SK-N-SH (cell line): ENCODE measurements around the gene P2RY13.

Experiments
- CTCF ChIP-seq: fragments of 200-600 bp; sonication (generic); IDR thresholded peaks from 2 replicates; pipeline ENCODE4 v1.6.1; 2017; ENCODE audit warnings: antibody characterized with exemption, mild to moderate bottlenecking, moderate library complexity
- EP300 ChIP-seq, 2 experiments: IDR thresholded peaks; 2 replicates each; pipeline versions ENCODE4 v1.4.0 to v1.6.1; 2012; ENCODE audit warnings: borderline replicate concordance in 1 of 2, low read depth in 1 of 2, low read length in 1 of 2
- FOXM1 ChIP-seq: IDR thresholded peaks from 2 replicates; pipeline ENCODE4 v1.4.0; 2012; ENCODE audit warnings: low read depth, mild to moderate bottlenecking
- JUND ChIP-seq: IDR thresholded peaks from 2 replicates; pipeline ENCODE4 v1.4.0; 2012
- MXI1 ChIP-seq: IDR thresholded peaks from 2 replicates; pipeline ENCODE4 v1.6.1; 2012; ENCODE audit warnings: mild to moderate bottlenecking, low read depth, low read length, improper control_type of control experiment
- RXRA ChIP-seq: IDR thresholded peaks from 2 replicates; pipeline ENCODE4 v1.4.0; 2012; ENCODE audit warnings: low read depth, mild to moderate bottlenecking, borderline replicate concordance
- USF2 ChIP-seq: fragments of 150-350 bp; IDR thresholded peaks from 2 replicates; pipeline ENCODE4 v1.6.1; 2017; ENCODE audit warnings: antibody characterized with exemption, low read length, low read depth, borderline replicate concordance
- TF ChIP-seq, protein P1 (sequence below): IDR thresholded peaks from 2 replicates; pipeline ENCODE4 v1.6.1; 2012; ENCODE audit warnings: mild to moderate bottlenecking, low read depth, low read length, moderate library complexity

GRCh38 chr3:151276687-151277042, 52.7 kb downstream of the P2RY13 start:
- TF ChIP-seq CTCF (no peak), JUND (no peak), EP300 (IDR thresholded peaks at IDR 0.05; ENCODE audit: borderline replicate concordance in 1 of 2, low read depth in 1 of 2, low read length in 1 of 2) (no peak), USF2 (no peak), MXI1 (no peak), RXRA (no peak), FOXM1 (no peak)
- TF ChIP-seq, protein P1, sequence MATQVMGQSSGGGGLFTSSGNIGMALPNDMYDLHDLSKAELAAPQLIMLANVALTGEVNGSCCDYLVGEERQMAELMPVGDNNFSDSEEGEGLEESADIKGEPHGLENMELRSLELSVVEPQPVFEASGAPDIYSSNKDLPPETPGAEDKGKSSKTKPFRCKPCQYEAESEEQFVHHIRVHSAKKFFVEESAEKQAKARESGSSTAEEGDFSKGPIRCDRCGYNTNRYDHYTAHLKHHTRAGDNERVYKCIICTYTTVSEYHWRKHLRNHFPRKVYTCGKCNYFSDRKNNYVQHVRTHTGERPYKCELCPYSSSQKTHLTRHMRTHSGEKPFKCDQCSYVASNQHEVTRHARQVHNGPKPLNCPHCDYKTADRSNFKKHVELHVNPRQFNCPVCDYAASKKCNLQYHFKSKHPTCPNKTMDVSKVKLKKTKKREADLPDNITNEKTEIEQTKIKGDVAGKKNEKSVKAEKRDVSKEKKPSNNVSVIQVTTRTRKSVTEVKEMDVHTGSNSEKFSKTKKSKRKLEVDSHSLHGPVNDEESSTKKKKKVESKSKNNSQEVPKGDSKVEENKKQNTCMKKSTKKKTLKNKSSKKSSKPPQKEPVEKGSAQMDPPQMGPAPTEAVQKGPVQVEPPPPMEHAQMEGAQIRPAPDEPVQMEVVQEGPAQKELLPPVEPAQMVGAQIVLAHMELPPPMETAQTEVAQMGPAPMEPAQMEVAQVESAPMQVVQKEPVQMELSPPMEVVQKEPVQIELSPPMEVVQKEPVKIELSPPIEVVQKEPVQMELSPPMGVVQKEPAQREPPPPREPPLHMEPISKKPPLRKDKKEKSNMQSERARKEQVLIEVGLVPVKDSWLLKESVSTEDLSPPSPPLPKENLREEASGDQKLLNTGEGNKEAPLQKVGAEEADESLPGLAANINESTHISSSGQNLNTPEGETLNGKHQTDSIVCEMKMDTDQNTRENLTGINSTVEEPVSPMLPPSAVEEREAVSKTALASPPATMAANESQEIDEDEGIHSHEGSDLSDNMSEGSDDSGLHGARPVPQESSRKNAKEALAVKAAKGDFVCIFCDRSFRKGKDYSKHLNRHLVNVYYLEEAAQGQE, result no peak
